Breast epithelium (tissue), 3 donors: ENCODE results near the gene NR4A1.

Experiments
- CTCF ChIP-seq, 3 donors: fragments of 450-650 bp; IDR thresholded peaks; one replicate each; pipeline ENCODE4 v1.5.1; 2016 to 2017; ENCODE audit warnings: antibody characterized with exemption in 3 of 3, mild to moderate bottlenecking in 3 of 3, moderate library complexity in 3 of 3
- POLR2A ChIP-seq: fragments of 450-650 bp; IDR thresholded peaks from one replicate; pipeline ENCODE4 v1.6.1; 2016; ENCODE audit warnings: antibody characterized with exemption, mild to moderate bottlenecking, moderate library complexity
- POLR2AphosphoS5 ChIP-seq, 3 donors: sonication (generic); formaldehyde crosslinking; IDR thresholded peaks; one replicate each; pipeline ENCODE4 v1.6.1; 2017; ENCODE audit warnings: antibody characterized with exemption in 3 of 3

GRCh38 chr12:52009081-52009751 is 42.0 kb upstream of the NR4A1 start:
- TF ChIP-seq CTCF (IDR thresholded peaks at IDR 0.05), result no peak
- no peak for TF ChIP-seq POLR2AphosphoS5 (IDR thresholded peaks at IDR 0.05)
- no peak for TF ChIP-seq POLR2A
